Choroid plexus epithelial cell (primary cell): ENCODE results near the gene MPI.

Source experiments
- DNase-seq: peaks from one replicate; pipeline ENCODE4 v3.0.0-alpha.2; 2010; ENCODE audit warnings: low read depth
- H3K4me3 ChIP-seq: 2 replicates; pipeline ENCODE4 v1.5.1; 2011; ENCODE audit warnings: low read depth, mild to moderate bottlenecking, control low read depth, low read length, moderate library complexity
- TF ChIP-seq, protein P1 (sequence below): conservative IDR thresholded peaks from 2 replicates; pipeline ENCODE4 v1.5.1; 2011; ENCODE audit warnings: low read depth, mild to moderate bottlenecking, control low read depth, inconsistent platforms, low read length, moderate library complexity

Gene MPI

DNA sequence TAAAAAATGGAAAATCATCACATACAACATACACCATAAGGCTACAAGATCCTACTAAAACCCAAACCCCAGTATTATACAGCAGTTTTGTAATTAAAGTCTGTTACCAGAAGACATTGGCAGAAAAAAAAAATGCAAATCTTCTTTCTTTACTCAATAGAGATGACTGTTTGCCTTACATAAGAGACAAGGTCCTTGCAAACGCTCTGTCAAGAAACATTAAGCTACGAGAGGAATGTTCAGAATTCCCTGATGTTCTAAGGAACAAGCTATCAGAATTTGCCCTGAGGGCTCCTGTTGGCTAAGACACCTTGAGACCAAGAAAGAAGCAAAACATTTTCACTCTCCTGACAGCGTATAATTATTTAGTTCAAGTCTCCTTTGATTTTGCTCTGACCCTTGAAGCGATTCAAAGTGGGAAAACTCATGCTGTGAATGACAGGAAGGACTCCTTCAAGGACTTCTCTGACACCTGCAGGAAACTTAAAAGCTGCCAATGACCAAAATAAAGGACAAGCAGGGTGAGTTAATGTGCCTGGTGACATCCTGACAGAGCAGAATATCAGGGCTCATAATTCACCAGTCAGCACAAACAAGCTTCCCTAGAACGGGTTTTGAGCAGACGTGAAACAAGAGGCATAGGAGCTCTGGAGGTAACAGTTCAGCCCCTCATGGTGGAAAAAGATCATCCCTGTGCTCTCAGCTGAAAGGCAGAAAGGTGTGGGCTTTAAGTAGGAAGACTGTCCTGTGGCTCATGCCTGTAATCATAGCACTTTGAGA, 19.2 kb upstream of the MPI start:
- TF ChIP-seq, protein P1, sequence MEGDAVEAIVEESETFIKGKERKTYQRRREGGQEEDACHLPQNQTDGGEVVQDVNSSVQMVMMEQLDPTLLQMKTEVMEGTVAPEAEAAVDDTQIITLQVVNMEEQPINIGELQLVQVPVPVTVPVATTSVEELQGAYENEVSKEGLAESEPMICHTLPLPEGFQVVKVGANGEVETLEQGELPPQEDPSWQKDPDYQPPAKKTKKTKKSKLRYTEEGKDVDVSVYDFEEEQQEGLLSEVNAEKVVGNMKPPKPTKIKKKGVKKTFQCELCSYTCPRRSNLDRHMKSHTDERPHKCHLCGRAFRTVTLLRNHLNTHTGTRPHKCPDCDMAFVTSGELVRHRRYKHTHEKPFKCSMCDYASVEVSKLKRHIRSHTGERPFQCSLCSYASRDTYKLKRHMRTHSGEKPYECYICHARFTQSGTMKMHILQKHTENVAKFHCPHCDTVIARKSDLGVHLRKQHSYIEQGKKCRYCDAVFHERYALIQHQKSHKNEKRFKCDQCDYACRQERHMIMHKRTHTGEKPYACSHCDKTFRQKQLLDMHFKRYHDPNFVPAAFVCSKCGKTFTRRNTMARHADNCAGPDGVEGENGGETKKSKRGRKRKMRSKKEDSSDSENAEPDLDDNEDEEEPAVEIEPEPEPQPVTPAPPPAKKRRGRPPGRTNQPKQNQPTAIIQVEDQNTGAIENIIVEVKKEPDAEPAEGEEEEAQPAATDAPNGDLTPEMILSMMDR: no peak
- DNase-seq: peak; percentile 29
- no peak overlapping the region for H3K4me3 ChIP-seq

DNA sequence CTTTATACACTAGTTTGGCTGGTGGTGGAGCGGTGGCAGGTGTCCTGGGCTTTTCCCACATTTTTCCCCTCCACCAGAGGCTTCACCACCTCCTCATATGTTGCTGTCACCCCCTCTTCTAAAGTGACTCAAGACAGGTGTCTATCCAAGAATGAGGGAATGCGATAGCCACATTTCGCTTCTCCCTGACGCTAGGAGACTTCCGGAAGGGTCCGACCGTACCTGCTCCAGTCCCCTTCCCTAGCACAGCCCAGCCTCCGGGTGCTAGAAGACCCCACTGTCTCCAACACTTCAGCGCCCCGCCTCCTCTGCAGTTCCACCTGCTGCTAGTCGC, 17.2 kb upstream of the MPI start:
- TF ChIP-seq, protein P1: no peak
- DNase-seq: no peak
- H3K4me3 ChIP-seq: peak overlapping the region; percentile 92

DNA sequence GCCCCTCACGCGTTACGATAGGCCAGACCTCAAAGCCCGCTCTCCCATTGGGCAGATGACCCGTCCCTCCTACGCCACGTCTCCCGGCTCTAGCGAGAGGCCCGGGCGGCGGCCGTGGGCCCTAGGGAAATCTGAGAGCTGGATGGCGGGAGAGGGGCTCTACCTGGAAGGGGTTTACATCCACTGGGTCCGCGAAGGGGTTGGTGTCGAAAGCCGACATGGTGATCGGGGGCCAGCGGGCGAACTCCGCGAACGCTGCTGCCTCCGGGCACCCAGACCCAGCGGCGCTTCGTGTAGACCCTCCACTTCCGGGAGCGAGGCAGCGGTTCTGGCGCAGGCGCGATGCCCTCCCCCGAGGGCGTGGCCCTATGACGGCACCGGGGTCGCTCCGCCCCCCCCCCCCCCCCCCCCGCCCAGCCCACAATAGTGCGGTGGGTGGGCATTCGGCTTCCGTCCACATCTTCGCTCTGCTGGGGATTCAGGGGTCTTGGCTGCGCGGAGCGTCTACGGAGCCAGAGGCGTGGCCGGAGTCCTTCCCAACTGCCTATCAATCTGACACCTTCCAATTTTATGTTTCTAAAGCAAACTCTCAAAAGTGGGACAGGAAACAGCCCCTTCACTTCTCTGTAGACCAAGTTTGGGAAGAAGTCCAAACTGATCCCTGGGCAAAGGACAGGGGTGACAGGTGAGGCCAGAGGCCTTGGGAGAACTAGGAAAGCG, 16.6 kb upstream of the MPI start, which contains the start of gene SCAMP2:
TSS of gene SCAMP2 (minus strand) at position 330 of the 720 bp plus-strand sequence. CDS start at position 220, 110 bp downstream.
- H3K4me3 ChIP-seq: peak within 1 kb of the TSS; percentile 92
- peak; percentile 97 for DNase-seq
- TF ChIP-seq, protein P1: no peak

DNA sequence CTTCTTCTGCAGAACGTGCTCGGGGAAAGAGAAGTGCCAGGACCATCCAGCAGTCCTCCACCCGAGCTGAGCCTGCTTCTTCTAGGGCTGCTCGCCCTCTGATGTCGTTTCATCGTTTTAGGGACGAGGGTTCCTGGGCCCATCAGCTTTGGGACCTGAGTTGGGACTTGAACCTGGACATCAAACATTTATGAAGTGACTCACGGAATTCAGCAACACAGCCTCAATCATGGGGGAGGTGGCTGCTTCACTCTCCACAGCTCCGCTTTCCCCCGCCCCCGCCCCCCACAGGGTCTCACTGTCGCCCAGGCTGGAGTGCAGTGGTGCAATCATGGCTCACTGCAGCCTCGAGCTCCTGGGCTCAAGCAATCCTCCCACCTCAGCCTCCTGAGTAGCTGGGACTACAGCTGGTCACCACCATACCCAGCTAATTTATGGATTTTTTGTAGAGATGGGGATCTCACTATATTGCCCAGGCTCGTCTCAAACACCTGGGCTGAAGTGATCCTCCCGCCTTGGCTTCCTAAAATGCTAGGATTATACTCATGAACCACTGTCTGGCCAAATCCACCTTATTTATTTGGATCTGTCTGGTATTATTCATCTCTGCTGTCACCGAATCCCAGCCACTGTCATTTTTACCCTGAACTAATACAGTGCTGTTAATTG, 16.0 kb upstream of the MPI start:
- DNase-seq: peak; percentile 39
- TF ChIP-seq, protein P1: no peak
- H3K4me3 ChIP-seq: peak overlapping the region; percentile 92

DNA sequence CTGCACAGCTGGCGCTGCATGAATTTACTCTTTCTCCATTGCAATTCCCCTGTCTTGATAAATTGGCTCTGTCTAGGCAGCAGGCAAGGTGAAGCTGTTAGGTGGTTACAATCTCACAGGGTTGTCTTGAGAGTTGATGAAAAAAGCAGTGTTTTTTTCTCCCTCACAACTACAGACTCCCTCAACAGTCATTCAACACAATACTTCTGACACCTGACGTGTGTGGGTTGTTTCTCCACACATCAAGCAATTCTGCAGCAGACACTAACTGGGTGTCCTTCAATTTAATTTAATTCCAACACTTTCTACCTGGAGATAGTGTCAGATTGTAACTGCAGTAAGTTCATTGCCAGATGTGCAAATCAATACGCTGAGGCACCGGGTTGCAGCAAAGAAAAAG, 11.6 kb upstream of the MPI start:
- TF ChIP-seq, protein P1: no peak
- no peak for DNase-seq

DNA sequence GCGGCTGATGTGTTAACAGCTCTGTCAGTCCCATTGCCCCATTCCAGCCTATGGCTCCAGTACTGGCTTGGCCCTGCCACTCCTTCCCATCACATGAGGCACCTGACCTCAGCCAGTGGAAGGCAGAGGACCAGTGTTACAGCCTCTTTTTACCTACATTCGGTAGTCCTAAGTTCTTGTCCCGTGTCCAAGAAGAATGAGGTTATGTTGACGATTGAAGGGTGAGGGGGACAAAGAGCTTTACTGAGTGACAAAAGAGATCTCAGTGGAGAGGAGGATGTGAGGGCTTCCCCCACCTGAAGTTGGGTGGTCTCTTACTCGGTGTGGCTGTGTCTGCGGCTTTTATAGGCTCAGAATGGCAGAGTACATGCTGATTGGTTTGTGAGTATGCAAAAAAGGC, 7.3 kb upstream of the MPI start:
- TF ChIP-seq, protein P1: no peak
- DNase-seq: no peak
- no peak overlapping the region for H3K4me3 ChIP-seq

More for the DNA sequence above, 11.6 kb upstream of the MPI start:
- no peak overlapping the region for H3K4me3 ChIP-seq
